Urothelium cell line (cell line): ENCODE data around the gene TMEM94.
"Not testable (repeated sequence)": the region's sequence is repeated elsewhere in the genome, so short reads cannot be mapped to it uniquely, and the experiment has no call there.

Experiments used
- DNase-seq: peaks from one replicate; pipeline ENCODE4 v3.0.0; 2011; ENCODE audit warnings: low spot score, mixed read lengths
- FAIRE-seq: peaks from 2 replicates; lab custom pipeline; 2011; peaks lifted over from hg19 to GRCh38; lab: Jason Lieb, UNC

Gene TMEM94

DNA sequence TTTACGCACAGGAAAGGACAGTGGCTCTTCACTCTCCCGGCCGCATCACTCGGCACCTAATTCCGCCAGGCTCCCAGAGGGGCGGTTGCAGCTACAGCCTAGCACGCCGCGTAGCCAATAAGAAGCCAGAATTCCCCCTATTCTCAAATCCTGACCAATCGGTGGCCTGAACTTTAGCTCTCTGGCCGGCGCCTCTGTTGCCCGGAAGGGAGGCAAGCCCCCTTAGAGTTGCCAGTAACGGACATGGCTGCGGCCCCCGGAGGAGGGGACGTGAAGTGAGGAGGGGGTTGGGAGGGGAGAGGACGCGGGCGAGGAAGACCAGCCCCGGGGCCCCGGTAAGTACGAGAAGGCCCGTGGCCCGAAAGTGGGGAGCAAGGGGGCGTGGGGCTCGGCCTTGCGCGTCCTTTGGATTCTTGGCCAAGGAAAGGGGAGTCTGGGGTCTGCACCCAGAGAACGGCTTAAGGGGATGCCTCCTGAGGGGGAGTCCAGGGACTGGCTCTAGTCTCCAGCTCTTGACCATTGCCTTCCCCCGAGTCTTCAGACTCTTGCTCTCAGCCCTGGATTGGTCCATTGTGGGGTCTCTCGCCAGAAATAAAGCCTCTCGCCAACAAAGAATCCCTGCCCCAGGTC, at the start of gene TMEM94:
TMEM94 (plus strand) TSS at position 219 of the 630 bp plus-strand sequence. CDS start 15,271 bp downstream, outside the sequence.
- FAIRE-seq (no peak), DNase-seq (peak; percentile 98)

DNA sequence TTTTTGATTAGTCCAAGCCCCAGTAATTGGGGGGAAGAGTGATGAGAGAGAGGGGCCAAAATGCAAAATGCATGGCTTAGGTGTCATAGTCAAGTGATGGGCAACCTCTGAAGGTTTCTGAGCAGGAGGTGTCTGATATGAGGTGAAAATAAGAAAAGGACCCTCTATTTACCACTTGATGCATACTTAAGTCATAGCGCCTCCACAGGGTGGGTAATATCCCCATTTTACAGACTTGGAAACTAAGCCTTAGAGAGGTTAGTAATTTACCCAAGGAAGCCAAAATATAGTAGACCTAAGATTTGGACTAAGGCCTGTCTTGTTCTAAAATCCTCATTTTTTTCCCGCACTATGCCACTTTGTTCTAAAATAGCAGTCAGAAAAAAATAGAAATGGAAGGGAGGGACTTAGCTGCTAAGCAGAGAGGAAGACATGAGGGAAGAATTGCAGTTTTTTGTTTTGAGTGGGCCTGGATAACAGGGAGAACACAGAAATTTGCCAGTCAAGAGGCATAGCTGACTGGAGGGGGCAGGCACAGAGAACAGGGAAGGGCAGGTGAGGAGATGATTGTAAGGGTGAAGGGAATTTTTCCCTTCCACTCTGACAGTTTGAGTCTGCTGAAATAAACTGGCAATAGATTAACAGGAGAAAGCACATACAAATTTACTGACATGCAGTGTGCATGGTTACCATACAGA, 48.6 kb upstream of the TMEM94 start:
- no peak for FAIRE-seq
- no peak for DNase-seq

DNA sequence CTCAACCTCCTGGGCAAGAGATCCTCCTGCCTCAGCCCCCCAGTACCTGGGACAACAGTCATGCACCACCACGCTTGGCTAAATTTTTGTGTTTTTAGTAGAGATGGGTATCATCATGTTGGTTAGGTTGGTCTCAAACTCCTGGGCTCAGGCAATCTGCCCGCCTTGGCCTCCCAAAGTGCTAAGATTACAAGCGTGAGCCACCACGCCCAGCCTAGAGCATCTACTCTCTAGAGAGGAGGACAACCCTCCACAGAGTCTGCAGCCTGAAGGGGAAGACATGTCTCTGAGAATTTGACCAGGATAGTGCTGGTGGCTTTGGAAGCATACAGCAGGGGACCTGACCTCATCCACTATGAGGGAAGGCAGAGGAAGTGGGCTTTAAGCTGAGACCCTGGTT, 46.3 kb upstream of the TMEM94 start:
- no peak for FAIRE-seq

DNA sequence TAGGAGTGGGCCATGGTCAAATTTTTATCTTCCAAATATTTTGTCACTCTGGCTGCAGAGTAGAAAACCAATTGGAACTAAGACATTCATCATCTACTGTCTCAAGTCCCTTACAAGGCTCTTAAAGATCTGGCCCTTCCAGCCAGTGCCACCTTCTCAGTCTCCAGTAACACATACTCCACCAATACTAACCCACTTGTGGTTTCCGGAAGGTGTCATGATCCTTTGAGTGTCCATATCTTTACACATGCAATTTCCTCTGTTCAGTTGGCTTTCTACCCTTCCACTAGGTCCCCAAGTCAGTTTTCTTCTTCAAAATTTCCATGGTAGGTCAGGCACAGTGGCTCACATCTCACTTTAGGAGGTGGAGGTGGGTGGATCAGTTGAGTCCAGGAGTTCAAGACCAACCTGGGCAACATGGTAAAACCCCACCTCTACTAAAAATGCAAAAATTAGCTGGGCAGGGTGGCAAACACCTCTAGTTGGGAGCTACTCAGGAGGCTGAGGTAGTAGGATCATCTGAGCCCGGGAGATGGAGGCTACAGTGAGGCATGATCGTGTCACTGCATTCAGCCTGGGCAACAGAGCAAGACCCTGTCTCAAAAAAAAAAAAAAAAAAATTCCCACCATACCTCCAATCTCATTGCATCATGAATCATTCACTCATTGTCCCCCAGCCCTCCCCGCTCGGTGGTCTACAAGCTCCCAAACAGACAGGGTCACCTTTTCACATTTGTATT, 44.9 kb upstream of the TMEM94 start:
- FAIRE-seq, result no peak
- DNase-seq, result no peak

More for the DNA sequence above, 46.3 kb upstream of the TMEM94 start:
- no peak for DNase-seq

DNA sequence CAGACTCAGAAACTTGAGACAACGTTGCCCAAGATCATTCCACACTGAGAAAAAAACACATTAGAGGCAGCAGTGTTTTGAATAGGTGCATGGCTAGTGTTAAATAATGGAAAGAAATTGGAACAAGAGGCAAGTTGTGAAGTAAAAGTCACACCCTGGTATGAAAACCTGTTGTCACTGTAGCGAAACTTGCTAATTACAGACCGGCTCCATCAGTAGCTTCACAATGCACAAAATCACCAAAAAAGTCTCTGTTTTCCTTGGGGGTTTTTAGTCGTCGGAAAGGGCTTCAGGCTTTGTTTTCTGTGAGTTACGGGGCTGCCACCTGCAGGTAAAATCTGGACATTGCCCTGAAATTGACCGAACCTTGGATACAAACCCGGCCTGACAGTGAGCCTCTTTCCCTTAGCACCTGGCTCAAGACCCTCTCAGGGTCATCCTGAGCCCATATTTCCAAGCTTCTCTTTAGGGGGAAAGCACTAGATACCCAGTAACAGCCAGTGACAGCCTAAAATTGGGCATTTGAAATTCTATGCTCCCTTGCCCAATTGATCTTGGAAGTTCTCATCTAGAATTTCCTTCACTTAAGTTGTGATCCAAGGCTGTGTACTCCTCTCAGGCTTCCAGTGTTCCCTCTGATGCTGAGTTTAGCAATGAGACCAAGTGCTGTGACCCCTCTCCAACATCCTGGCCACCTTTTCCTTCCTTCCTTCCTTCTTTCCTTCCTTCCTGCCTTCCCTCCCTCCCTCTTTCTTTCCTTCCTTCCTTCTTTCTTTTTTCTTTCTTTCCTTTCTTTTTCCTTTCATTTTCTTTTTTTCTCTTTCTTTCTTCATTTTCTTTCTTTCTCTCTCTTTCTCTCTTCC, 43.7 kb upstream of the TMEM94 start:
- FAIRE-seq, result no peak

DNA sequence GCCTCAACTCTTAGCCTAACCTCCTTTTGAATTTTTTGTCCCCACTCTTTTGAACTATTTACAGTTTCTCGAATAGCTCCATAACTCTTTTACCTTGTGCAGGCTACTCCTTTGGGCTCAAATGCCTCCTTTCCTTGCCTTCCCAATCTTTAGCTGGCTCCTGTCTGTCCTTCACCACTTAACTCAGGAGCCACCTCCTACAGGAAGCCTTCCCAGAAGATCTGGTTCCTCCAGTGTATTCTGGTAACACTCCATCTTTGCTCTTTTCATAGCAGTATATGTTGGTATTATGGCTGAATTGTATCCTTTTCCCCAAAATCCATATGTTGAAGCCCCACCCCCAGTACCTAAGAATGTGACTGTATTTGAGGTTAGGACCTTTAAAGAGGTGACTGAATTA, 41.9 kb upstream of the TMEM94 start:
- FAIRE-seq, result no peak

More for the DNA sequence above, 43.7 kb upstream of the TMEM94 start:
- DNase-seq, result peak; percentile 78

DNA sequence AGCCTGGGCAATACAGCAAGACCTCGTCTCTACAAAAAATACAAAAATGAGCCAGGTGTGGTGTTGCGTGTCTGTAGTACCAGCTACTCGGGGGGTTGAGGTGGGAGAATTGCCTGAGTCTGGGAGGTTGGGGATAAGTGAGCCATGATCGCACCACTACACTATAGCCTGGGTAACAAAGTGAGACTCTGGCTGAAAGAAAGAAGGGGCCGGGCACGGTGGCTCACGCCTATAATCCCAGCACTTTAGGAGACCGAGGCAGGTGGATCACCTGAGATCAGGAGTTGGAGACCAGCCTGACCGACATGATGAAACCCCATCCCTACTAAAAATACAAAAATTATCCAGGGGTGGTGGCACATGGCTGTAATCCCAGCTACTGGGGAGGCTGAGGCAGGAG, 40.4 kb upstream of the TMEM94 start:
- DNase-seq, result no peak
- no peak for FAIRE-seq

More for the DNA sequence above, 41.9 kb upstream of the TMEM94 start:
- no peak for DNase-seq

DNA sequence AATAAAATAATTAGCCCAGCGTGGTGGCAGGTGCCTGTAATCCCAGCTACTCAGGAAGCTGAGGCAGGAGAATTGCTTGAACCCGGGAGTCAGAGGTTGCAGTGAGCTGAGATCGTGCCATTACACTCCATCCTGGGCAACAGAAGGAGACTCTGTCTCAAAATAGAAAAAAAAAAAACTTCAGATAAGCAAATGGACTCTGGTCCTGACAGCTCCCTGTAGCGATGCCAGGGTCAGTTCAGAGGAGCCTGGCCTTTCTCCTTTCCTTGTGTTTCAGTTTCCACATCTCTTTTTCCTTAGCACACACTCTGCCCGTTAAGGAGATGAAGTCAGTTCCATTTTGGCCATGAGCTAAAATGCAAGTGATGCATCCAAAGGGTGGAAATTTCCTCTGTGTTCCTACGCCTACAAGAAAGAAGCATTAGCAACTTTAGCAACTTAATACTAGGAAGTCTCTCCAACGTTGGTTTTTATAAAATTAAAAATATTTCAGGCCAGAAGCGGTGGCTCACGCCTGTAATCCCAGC, 39.3 kb upstream of the TMEM94 start:
- DNase-seq (no peak), FAIRE-seq (no peak)

DNA sequence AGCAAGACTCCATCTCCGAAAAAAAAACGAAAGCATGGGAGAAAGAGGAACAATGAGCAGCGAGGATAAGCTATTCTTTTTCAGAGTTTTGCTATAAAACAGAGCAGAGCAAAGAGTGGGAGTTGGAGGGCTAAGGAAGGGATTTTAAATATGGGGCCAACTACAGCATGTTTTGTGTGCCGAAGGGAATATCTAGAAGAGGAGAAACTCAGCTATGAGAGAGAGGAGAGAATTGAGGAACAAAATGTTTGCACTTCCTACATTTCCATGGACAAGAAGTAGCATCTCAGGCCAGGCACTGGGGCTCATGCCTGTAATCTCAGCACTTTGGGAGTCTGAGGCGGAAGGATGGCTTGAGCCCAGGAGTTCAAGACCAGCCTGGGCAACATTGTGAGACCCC, 37.9 kb upstream of the TMEM94 start:
- FAIRE-seq, result no peak
- DNase-seq, result no peak

DNA sequence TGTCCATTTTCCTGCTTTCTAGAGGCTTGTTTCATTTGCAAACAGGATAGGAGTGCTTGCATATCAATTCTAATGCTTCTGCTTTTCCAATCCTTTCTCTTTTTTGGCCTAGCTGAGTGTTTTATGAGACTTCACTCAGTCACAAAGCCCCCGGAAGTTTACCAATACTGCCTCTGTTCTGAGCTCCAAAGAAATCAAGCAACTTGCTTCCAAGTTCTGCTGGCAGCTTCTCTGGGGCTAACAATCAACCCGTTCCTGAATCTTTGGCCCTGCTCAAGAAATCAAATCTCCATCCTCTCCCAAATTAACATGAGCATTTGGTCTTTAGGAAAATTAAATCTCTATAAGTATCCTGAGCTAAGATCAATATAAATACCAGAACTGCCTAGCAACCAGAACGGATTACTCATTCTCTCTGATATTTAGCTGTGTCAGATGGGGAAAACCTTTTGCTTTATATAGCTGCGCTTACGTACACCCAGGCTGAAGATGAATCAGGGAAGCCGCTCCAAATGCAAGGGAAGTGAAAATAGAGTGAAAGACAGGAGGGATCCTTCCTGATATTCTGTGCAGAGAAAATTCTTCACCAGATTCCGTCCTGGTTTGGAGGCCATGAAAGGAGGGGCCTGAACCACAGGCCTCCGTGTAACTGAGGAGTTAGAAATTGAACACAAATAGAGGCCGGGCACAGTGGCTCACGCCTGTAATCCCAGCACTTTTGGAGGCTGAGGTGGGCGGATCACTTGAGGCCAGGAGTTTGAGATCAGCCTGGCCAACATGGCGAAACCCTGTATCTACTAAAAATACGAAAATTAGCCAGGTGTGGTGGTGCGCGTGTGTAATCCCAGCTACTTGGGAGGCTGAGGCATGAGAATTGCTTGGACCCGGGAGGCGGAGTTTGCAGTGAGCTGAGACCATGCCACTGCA, 27.6 kb upstream of the TMEM94 start:
- DNase-seq (peak; percentile 61), FAIRE-seq (no peak)

DNA sequence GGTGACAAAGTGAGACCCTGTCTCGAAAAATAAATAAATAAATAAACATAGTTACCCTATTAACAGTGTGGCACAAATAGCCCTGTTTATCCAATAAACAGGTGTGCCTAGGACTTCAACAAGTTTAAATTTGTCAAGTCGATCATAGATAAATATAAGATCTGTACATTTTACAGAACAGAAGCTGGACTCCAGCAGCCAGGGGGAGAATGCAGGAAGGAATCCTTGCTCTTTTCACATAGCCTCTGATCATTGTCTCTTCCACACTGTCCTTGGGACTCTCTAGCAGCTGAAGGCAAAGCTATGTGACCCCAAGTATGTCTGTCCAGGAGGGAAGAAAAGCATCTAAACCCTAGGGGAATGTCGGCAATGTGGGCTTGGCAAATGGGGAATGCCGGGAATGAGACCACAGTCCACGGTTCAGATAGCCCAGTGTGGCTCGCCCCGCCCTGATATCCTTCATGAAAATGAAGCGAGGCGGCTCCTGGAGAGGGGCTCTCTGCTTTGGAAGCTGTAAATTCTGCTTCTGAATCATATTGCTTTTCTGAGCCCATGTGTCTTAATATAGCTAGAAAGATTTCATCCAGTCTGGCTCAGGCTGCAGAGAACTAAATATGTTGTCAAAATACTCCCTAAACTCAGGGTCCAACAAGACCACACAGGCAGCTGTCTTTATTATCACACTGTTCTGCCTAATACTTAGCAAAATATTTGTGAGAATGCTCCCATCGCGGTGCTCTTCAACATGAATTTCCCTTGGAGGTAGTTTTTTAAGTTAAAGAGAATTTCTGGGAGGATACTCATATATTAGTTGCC, 26.1 kb upstream of the TMEM94 start:
- peak; percentile 84 for DNase-seq

DNA sequence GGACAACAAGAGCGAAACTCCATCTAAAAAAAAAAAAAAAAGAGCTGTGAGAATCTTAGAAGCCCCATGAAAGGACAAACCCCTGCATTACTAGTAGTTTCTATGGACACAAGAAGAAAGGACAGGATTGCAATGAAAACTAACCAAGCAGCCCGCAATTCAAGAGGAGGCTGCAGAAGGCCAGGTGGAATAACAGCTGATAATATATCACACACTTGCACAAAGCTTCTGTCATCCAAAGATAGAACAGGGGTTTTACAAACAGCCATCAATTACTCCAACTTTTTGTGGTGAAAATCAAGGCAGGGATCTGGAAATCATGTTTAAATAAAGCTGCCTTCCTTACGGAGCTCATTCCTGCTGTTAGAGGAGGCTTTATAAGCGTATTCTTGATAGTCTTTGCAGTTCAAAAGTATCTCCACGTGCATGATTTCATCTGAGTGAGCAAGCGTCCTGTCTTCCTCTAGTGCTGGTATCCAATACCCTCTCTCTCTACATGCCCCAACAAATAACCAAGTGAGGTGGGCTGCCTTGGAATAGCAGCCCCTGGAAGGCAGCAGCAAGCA, 23.1 kb upstream of the TMEM94 start:
- no peak for FAIRE-seq

More for the DNA sequence above, 26.1 kb upstream of the TMEM94 start:
- peak; percentile 23 for FAIRE-seq

DNA sequence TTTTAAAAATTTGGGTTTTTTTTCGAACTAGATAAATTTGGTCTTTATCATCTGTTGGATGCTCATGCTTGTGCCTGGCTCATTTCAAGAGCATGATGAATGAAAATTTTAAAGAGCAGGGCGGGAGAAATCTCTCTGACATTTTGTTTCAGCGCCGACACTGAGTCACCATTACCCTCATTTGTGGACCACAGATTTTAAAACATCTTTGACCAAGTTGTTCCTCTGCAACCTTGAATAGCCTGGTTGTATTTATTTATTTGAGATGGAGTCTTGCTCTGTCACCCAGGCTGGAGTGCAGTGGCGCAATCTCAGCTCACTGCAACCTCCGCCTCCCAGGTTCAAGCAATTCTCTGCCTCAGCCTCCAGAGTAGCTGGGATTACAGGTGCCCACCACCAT, 22.0 kb upstream of the TMEM94 start:
- FAIRE-seq, DNase-seq: not testable (repeated sequence)

More for the DNA sequence above, 23.1 kb upstream of the TMEM94 start:
- DNase-seq, result no peak

DNA sequence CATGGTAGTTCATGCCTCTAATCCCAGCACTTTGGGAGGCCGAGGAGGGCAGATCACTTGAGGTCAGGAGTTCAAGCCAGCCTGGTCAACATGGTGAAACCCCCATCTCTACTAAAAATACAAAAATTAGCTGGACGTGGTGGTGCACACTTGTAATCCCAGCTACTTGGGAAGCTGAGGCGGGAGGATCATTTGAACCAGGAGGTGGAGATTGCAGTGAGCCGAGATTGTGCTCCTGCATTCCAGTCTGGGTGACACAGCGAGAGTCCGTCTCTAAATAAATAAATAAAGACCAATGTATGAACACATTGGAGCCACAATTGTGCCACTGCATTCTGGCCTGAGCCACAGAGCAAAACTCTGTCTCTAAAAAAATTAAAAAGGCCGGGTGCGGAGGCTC, 19.0 kb upstream of the TMEM94 start:
- FAIRE-seq, DNase-seq: not testable (repeated sequence)

DNA sequence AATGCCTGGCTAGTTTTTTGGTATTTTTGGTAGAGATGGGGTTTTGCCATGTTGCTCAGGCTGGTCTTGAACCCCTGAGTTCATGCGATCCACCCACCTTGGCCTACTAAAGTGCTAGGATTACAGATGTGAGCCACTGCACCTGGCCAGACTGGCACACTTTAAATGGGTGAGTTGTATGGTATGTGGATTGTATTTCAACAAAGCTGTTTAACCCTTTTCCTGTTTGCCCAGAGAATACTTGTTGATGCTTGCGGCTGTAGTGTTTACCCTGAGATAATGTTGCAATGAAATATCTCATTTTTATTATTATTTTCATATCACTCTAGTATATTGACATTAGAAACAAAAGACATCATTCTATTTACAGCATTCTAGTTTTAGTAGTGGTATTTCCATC, 17.1 kb upstream of the TMEM94 start:
- DNase-seq (no peak), FAIRE-seq (no peak)

DNA sequence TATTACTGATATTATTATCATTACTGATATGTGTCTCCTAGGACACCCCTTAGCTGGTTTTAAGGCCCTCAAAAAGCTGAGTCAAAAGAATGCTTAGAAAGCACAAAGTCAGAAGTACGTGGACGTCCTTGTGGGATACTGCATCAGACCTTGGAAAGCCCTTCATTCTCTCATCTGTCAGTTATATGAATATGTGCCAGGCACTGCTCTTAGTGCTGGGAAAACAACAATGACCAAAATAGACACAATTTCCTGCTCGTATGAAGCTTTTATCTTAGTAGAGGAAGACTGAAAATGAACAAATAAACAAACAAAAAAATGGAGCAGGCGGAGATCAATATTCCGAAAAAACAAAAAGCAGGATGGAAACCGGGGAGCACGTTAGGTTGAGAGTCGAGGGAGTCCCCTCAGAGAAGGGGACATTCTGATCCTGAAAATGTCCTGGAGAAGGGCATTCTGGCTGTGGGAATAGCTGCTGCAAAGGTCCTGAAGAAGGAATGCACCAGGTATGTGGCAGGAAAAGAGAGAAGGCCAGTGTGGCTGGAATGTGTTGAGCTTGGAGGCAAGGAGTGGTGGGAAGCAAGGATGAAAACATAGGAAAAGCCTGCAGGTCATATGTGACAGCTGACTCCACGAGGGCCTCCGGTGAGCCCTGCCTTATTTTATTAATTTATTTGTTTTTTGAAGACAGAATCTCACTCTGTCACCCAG, 15.5 kb upstream of the TMEM94 start:
- FAIRE-seq, result no peak
- no peak for DNase-seq
